ENCODE measurements around the gene FGD2. TPM values are rescaled to one million over a fixed set of nuclear protein-coding genes. Genes with fewer than 3 reads are reported as not detected.

Gene FGD2
- polyA plus RNA-seq, 1 experiment, result not detected

DNA sequence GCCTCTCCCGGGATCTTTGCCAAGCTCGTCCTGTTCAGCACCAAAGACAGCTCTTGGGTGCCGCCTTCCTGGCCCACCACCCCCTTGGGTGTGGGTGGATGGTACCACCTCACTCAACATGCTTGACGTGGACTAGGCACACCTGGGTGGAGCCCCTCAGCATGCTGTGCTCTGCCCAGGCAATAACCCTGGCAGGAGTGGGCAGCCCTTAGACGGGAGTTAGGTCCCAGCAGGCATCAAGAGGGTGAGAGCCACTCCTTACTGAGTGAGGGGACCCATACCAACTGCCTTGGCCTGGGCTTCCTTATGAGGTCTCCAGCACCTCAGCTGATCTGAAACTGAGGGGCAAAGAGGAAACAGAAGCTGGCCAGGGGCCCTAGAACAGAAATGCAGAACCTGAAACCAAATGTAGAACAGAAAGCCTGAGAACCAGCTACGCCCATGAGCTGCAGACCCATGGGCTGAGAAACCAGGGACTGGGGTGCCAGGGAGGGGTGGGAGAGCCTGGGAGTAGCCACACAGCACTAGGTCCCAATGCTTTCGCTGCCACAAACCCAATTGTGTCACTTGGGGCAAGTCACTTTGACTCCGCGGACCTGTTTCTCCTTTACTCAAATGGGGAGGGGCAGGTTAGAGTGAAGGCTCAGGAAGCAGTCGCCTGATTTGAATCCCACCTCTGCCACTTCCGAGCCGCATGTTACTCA is 2.0 kb downstream of the FGD2 start:
- POLR2A ChIA-PET, result interaction anchor here (1.1 kb wide), 1 partner anchor 22 kb away, joined by 3 read pairs; the partner anchor contains the start of gene MTCH1
- CTCF ChIA-PET, result interaction anchor here (1.1 to 2.1 kb wide), 2 partner anchors 10 to 122 kb away, joined by 5 to 18 read pairs; partner anchors contain the start of gene C6orf89

DNA sequence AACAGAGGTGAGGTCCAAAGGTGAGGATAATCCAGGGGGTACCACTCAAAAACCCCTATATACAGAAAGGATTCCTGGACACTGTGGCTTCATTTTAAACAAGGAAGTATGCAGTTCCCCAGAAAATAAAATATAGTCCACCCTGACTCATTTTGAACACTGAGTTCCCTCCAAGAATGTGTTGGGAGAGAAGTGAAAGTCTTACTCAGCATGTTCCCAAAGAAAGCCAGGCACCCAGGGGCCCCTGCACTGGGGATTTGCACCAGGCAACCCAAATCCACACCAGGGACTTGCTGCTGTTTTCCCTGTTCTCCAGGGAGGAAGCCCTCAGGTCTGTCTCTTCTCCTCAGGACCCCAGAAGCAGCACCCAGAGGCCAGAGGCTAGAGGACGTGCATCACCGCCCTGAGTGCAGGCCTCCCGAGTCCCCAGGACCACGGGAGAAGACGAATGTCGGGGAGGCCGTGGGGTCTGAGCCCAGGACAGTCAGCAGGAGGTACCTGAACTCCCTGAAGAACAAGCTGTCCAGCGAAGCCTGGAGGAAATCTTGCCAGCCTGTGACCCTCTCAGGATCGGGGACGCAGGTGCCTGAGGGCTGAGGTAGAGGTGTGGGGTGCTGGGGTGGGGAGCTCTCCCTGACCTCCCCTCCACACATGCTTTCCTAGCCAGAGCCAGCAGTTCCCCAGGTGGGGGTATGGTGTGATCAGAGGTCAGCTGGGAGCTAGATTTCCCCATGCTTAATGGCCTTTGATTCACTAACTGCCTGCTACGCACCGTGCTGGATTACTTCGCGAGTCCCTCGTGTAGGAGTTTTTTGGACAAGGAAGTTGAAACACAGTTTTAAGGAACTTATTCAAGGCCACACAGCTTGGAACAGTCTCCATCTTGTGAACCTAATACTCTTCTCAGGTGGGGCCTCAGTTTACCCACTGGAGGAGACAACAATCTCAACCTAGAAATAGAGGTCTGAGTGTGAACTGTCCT is 3.3 kb downstream of the FGD2 start:
- H3K27me3 ChIP-seq (ENCODE audit: control insufficient read depth, insufficient read depth, low read length), result no peaks in the 10 kb centered on the region
- H3K27ac ChIP-seq (ENCODE audit: low read depth, low read length), result no peak overlapping the region
- H3K4me3 ChIP-seq (ENCODE audit: low read depth, low read length), result no peak overlapping the region
- CTCF ChIA-PET, result interaction anchor here (0.8 to 1.1 kb wide), 3 partner anchors 9 to 243 kb away, joined by 3 read pairs; no protein-coding TSS in a partner anchor
- no peak for DNase-seq (ENCODE audit: low read depth, low spot score)
- POLR2A ChIA-PET, result interaction anchor here (0.7 kb wide), 1 partner anchor 25 kb away, joined by 6 read pairs; no protein-coding TSS in a partner anchor
- no peaks in the 10 kb centered on the region; the same call in 1 of the 2 replicates for H3K9me3 ChIP-seq (ENCODE audit: control insufficient read depth, insufficient read depth, low read length)
- TF ChIP-seq, protein P1, sequence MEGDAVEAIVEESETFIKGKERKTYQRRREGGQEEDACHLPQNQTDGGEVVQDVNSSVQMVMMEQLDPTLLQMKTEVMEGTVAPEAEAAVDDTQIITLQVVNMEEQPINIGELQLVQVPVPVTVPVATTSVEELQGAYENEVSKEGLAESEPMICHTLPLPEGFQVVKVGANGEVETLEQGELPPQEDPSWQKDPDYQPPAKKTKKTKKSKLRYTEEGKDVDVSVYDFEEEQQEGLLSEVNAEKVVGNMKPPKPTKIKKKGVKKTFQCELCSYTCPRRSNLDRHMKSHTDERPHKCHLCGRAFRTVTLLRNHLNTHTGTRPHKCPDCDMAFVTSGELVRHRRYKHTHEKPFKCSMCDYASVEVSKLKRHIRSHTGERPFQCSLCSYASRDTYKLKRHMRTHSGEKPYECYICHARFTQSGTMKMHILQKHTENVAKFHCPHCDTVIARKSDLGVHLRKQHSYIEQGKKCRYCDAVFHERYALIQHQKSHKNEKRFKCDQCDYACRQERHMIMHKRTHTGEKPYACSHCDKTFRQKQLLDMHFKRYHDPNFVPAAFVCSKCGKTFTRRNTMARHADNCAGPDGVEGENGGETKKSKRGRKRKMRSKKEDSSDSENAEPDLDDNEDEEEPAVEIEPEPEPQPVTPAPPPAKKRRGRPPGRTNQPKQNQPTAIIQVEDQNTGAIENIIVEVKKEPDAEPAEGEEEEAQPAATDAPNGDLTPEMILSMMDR (IDR thresholded peaks at IDR 0.05; ENCODE audit: low read depth, low read length), result no peak

More for the DNA sequence above, 2.0 kb downstream of the FGD2 start:
- no peak overlapping the region for H3K4me3 ChIP-seq (ENCODE audit: low read depth, low read length)
- DNase-seq (ENCODE audit: low read depth, low spot score), result no peak
- TF ChIP-seq, protein P1 (IDR thresholded peaks at IDR 0.05; ENCODE audit: low read depth, low read length), result no peak
- no peaks in the 10 kb centered on the region; the same call in 1 of the 2 replicates for H3K9me3 ChIP-seq (ENCODE audit: control insufficient read depth, insufficient read depth, low read length)
- H3K27ac ChIP-seq (ENCODE audit: low read depth, low read length), result no peak overlapping the region
- peaks cover 4% of the 10 kb centered on the region for H3K27me3 ChIP-seq (ENCODE audit: control insufficient read depth, insufficient read depth, low read length)

DNA sequence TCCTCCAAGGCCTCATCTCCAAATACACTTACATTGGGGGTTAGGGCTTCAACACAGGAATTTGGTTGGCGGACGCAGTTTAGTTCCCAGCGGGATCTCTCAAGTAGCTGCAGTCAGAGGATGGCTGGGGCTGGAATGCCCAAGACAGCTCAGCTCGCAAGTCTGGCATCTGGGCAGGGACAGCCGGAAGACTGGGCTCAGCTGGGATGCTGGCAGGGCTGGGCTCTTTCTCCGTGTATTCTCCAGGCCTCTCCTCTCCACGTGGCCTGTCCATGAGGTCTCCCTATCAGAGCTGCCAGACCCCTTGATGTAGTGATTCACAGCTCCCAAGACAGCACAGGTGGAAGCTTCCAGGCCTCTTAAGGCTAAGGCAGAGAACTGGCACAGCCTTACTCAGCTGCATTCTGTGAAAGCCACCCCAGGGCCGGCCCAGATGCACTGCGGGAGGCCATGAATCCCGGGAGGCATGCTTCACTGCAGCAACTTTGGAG is 5.0 kb downstream of the FGD2 start:
- Histone ChIP-seq H3K27ac (ENCODE audit: low read depth, low read length) (no peak overlapping the region), H3K9me3 (ENCODE audit: control insufficient read depth, insufficient read depth, low read length) (no peaks in the 10 kb centered on the region; the same call in 1 of the 2 replicates), H3K27me3 (ENCODE audit: control insufficient read depth, insufficient read depth, low read length) (no peaks in the 10 kb centered on the region), H3K4me3 (ENCODE audit: low read depth, low read length) (no peak overlapping the region)
- TF ChIP-seq, protein P1 (IDR thresholded peaks at IDR 0.05; ENCODE audit: low read depth, low read length), result no peak
- POLR2A ChIA-PET, result interaction anchor here (1.2 kb wide), 1 partner anchor 24 kb away, joined by 3 read pairs; the partner anchor contains the start of gene MTCH1
- CTCF ChIA-PET, result interaction anchor here (0.6 to 1.0 kb wide), 2 partner anchors 67 to 125 kb away, joined by 3 to 4 read pairs; no protein-coding TSS in a partner anchor
- no peak for DNase-seq (ENCODE audit: low read depth, low spot score)

DNA sequence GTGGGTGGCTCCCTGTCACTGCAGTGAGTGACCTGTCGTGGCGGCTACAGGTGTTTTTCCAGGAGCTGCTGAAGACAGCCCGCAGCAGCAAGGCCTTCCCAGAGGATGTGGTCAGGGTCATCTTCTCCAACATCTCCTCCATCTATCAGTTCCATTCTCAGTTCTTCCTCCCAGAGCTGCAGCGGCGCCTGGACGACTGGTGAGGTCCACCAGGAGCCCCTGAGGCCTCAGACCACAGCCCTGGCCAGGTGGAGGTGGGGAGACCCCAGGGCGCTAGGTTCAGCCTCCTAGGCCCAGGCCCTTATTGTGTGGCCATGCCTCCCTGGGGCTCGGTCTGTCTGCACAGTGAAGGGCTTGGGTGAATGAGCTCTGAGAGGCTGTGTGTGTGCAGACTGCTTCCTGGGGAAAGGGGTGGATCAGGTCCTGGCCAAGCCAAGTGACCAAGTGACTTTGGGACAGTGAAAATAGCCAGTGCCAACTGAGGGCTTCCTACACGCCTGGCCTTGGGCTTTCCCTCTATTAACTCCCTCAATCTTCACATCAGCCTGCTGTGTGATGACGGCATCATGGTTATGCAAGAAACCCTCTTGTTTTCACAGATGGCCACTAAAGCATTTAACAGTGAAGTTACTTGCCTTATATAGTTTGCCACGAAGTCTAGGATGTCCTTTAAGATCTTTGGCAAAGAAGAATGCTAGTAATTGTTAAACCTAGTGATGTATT is 6.4 kb downstream of the FGD2 start:
- Histone ChIP-seq H3K9me3 (ENCODE audit: control insufficient read depth, insufficient read depth, low read length) (no peaks in the 10 kb centered on the region; the same call in 1 of the 2 replicates), H3K27ac (ENCODE audit: low read depth, low read length) (no peak overlapping the region), H3K27me3 (ENCODE audit: control insufficient read depth, insufficient read depth, low read length) (no peaks in the 10 kb centered on the region), H3K4me3 (ENCODE audit: low read depth, low read length) (no peak overlapping the region)
- TF ChIP-seq, protein P1 (IDR thresholded peaks at IDR 0.05; ENCODE audit: low read depth, low read length), result no peak
- DNase-seq (ENCODE audit: low read depth, low spot score), result peak; percentile 47
- POLR2A ChIA-PET, result interaction anchor here (1.3 kb wide), 1 partner anchor 25 kb away, joined by 10 read pairs; the partner anchor contains the start of gene MTCH1
- CTCF ChIA-PET, result interaction anchor here (0.5 to 0.8 kb wide), 4 partner anchors 98 to 253 kb away, joined by 3 to 6 read pairs (median 4); no protein-coding TSS in a partner anchor

Measured in AG04450 (cell line).